Common myeloid progenitor, CD34-positive (primary cell): ENCODE measurements around the gene NUP85. TPM values are rescaled to one million over a fixed set of nuclear protein-coding genes. Genes with fewer than 3 reads are reported as not detected.
"Not testable (repeated sequence)": the region's sequence is repeated elsewhere in the genome, so short reads cannot be mapped to it uniquely, and the experiment has no call there.

Experiments used
- CTCF ChIA-PET: fragments of 350-600 bp; sonication (Branson Sonifier 250); formaldehyde crosslinking; loops from one replicate; lab custom pipeline; 2021; ENCODE audit warnings: antibody characterized with exemption; lab: Charles Lee
- POLR2A ChIA-PET: fragments of 350-600 bp; sonication (Branson Sonifier 250); formaldehyde crosslinking; loops from one replicate; lab custom pipeline; 2021; ENCODE audit warnings: antibody characterized with exemption; lab: Charles Lee
- DNase-seq, 3 donors: peaks; one replicate each; pipeline versions ENCODE4 v3.0.0 to v3.0.0-alpha.2; 2013
- H3K27ac ChIP-seq, 2 experiments: 1 replicate in 1 of 2; 2 replicates in 1 of 2; pipeline ENCODE4 v1.7.0; 2013; ENCODE audit warnings: inconsistent platforms in 2 of 2, low read length in 2 of 2, mild to moderate bottlenecking in 2 of 2, low read depth in 1 of 2, moderate library complexity in 1 of 2; ENCODE audit not compliant: severe bottlenecking in 2 of 2, insufficient read depth in 1 of 2, poor library complexity in 1 of 2
- H3K27me3 ChIP-seq, 5 experiments: replicated peaks in 2 of 5; 1 replicate in 3 of 5; 2 replicates in 2 of 5; pipeline versions ENCODE4 v1.6.1 to v1.7.0; 2013; ENCODE audit warnings: low read length in 4 of 5, mild to moderate bottlenecking in 2 of 5, moderate library complexity in 2 of 5, inconsistent platforms in 1 of 5; ENCODE audit not compliant: insufficient read depth in 5 of 5, control insufficient read depth in 4 of 5
- H3K36me3 ChIP-seq, 4 experiments: 1 replicate in 2 of 4; 2 replicates in 2 of 4; pipeline versions ENCODE4 v1.6.1 to v1.7.0; 2013; ENCODE audit warnings: low read length in 3 of 4, control low read depth in 1 of 4, mild to moderate bottlenecking in 1 of 4; ENCODE audit not compliant: control insufficient read depth in 4 of 4, insufficient read depth in 4 of 4
- H3K4me1 ChIP-seq, 4 experiments: 1 replicate in 3 of 4; 2 replicates in 1 of 4; pipeline versions ENCODE4 v1.6.1 to v1.7.1; 2013; ENCODE audit warnings: low read length in 3 of 4, mild to moderate bottlenecking in 3 of 4, control low read depth in 1 of 4, inconsistent platforms in 1 of 4, moderate library complexity in 1 of 4; ENCODE audit not compliant: control insufficient read depth in 4 of 4, insufficient read depth in 4 of 4; ENCODE audit errors: control extremely low read depth in 1 of 4
- H3K4me3 ChIP-seq, 7 experiments: 1 replicate in 4 of 7; 2 replicates in 3 of 7; pipeline versions ENCODE4 v1.5.1 to v1.7.0; 2013; ENCODE audit warnings: mild to moderate bottlenecking in 7 of 7, low read length in 6 of 7, moderate library complexity in 6 of 7, inconsistent platforms in 2 of 7, low read depth in 2 of 7, control low read depth in 1 of 7; ENCODE audit not compliant: insufficient read depth in 4 of 7, control insufficient read depth in 1 of 7; ENCODE audit errors: extremely low read depth in 1 of 7
- H3K9me3 ChIP-seq, 5 experiments: 1 replicate in 4 of 5; 2 replicates in 1 of 5; pipeline versions ENCODE4 v1.6.1 to v1.7.1; 2013; ENCODE audit warnings: low read length in 4 of 5, mild to moderate bottlenecking in 2 of 5, inconsistent platforms in 1 of 5, low read depth in 1 of 5, moderate library complexity in 1 of 5; ENCODE audit not compliant: control insufficient read depth in 4 of 5, insufficient read depth in 2 of 5; ENCODE audit errors: control extremely low read depth in 1 of 5
- WGBS: methylation state at CpG from one replicate; pipeline ENCODE4 v1.1.5; 2013; ENCODE audit not compliant: insufficient coverage; 5-methylcytosine and 5-hydroxymethylcytosine counted together
- polyA plus RNA-seq: library from polyadenylated mRNA; unstranded; fragments of 120-200 nt; gene quantifications from one replicate; pipeline ENCODE4 v1.2.1, GENCODE V29; 2013

NUP85 gene, protein sequence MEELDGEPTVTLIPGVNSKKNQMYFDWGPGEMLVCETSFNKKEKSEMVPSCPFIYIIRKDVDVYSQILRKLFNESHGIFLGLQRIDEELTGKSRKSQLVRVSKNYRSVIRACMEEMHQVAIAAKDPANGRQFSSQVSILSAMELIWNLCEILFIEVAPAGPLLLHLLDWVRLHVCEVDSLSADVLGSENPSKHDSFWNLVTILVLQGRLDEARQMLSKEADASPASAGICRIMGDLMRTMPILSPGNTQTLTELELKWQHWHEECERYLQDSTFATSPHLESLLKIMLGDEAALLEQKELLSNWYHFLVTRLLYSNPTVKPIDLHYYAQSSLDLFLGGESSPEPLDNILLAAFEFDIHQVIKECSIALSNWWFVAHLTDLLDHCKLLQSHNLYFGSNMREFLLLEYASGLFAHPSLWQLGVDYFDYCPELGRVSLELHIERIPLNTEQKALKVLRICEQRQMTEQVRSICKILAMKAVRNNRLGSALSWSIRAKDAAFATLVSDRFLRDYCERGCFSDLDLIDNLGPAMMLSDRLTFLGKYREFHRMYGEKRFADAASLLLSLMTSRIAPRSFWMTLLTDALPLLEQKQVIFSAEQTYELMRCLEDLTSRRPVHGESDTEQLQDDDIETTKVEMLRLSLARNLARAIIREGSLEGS
- polyA plus RNA-seq: 33.0 TPM

DNA sequence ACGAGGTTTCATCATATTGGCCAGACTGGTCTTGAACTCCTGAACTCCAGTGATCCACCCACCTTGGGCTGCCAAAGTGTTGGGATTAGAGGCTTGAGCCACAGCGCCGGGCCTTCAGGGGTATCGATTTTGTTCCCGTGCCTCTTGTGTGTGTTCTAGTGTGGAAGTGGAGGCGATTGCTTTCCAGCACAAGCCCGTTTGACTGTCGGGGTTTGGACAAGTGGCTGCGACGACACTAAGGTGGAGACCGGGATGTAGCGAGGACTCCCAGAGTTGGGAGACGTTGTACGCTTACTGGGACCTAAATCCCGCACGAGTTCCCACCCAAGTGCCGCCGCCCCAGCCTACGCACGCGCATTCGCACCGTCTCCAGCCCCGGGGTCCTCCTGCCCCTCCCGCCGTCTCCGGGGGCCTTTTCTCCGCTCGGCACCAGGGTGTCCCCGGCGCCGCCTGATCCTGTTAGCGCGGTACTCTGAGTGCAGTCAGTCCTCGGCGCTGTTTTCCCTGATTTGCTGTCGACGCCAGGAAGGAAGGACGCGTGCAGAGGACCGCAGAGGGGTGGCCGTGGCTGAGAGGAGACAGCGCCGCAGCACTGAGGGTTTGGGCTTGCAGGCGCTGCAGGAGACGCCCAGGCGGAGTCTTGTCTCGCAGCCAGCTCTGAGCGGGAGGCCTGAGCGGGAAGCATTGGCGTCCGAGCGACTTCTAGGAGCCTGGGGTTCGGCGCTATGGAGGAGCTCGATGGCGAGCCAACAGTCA lies at the start of gene NUP85:
Gene NUP85, plus strand, starts transcription at position 643 of the 756 bp plus-strand sequence. Its CDS starts 83 bp downstream, at position 726.
- H3K27me3 ChIP-seq: no peaks in the 10 kb centered on the region
- H3K4me3 ChIP-seq: peak within 1 kb of the TSS; percentile 85 to 99 (median 96)
- peaks cover 6 to 17% (median 17%) of the 10 kb centered on the region in 4 experiments for H3K4me1 ChIP-seq
- ChIA-PET CTCF (interaction anchor here (0.7 to 9.6 kb wide), 9 partner anchors 11 to 271 kb away, joined by 3 to 89 read pairs (median 3); partner anchors contain the start of genes ARMC7 and MIF4GD), POLR2A (interaction anchor here (0.6 to 1.2 kb wide), 3 partner anchors 10 to 923 kb away, joined by 3 to 4 read pairs (median 3); no protein-coding TSS in a partner anchor)
- H3K36me3 ChIP-seq: peaks cover 6 to 16% (median 10%) of the 10 kb centered on the region in 4 experiments
- WGBS: 0% methylated on average over 41 of the region's 57 CpGs
- peak within 1 kb of the TSS; percentile 97 to 99 for H3K27ac ChIP-seq
- peak; percentile 90 for DNase-seq
- H3K9me3 ChIP-seq: no peaks in the 10 kb centered on the region

DNA sequence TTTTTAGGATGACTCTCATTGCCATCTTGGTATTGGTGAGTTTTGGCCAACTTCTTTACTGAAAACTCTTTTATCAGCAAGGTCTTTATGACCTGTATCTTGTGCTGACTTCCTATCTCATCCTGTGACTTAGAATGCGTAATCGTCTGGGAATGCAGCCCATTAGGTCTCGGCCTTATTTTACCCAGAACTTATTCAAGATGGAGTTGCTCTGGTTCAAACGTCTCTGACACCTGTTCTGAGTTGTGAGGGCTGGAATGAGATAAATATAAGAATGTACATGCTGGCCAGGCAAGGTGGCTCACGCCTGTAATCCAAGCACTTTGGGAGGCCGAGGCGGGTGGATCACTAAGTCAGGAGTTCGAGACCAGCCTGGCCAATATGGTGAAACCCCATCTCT lies 47.0 kb upstream of the NUP85 start:
- CTCF ChIA-PET: interaction anchor here (1.1 to 1.4 kb wide), 2 partner anchors 13 to 44 kb away, joined by 3 to 6 read pairs; no protein-coding TSS in a partner anchor
- H3K9me3 ChIP-seq, H3K4me3 ChIP-seq, POLR2A ChIA-PET, H3K27ac ChIP-seq, H3K27me3 ChIP-seq, H3K36me3 ChIP-seq, DNase-seq: not testable (repeated sequence)
- whole genome bisulfite sequencing: 100% methylated on average over 7 of the region's 8 CpGs
- peaks cover 0 to 10% (median 9%) of the 10 kb centered on the region in 4 experiments for H3K4me1 ChIP-seq

DNA sequence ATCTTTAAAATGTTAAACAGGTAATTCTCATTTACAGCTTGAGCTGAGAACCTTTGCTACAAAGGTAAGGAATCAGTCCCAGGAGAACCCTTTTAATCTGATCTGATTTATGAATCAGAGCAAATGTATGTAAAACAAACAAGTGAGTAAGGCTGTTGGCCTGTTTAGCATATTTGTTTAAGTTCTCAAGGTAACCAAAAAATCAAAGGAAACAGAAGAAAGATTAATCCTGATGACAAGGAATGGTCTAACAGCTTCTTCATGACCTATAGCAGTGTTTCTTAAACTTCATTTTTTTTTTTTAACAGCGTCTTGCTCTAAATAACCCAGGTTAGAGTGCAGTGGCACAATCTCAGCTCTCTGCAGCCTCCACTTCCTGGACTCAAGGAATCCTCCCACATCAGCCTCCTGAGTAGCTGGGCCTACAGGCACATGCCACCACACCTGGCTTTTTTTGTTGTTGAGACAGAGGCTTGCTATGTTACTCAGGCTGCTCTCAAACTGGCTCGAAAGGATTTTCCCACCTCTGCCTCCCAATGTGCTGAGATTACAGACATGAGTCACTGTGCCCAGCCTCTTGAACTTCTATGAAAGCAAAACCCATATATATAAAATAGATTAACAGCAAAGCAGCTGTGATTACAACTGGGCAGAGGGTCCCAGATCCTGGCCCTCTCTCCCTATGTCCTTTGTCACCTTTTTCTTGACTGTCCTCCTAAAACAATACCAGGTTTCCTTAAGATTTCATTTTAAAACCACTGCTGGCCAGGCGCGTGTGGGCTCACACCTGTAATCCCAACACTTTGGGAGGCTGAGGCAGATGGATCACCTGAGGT lies 46.1 kb upstream of the NUP85 start:
- 97% methylated on average over 4 of the region's 4 CpGs for WGBS
- Histone ChIP-seq H3K36me3 (peaks cover 0 to 11% (median 4%) of the 10 kb centered on the region in 4 experiments), H3K4me1 (peaks cover 0 to 8% (median 6%) of the 10 kb centered on the region in 4 experiments), H3K27me3 (no peaks in the 10 kb centered on the region), H3K9me3 (no peaks in the 10 kb centered on the region), H3K4me3 (no peak overlapping the region), H3K27ac (no peak overlapping the region)
- no peak for DNase-seq
- ChIA-PET POLR2A (no interaction called here), CTCF (interaction anchor here (0.7 to 1.4 kb wide), 5 partner anchors 12 to 163 kb away, joined by 3 to 7 read pairs (median 3); no protein-coding TSS in a partner anchor)

DNA sequence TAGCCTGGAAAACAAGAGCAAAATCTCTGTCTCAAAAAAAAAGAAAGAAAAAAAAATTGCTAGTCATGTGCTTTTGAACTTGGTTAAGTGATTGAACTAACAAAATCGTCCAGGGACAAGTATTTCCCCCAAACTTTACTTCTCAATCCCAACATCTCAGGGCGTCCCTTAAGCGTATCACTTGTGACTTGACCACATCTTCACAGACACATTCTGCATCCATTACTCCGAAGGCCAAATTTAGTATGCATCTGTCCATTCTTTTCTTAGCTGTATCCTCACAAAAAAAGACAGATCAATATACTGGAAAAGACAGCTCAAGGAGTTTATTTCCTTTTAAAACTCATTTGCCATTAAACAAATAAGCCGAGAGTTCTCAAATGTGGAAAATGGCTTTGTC lies 45.3 kb upstream of the NUP85 start:
- Histone ChIP-seq H3K4me3 (no peak overlapping the region), H3K27ac (no peak overlapping the region), H3K27me3 (no peaks in the 10 kb centered on the region), H3K4me1 (peaks cover 0 to 2% (median 0%) of the 10 kb centered on the region in 4 experiments), H3K9me3 (no peaks in the 10 kb centered on the region), H3K36me3 (peaks cover 0 to 13% (median 6%) of the 10 kb centered on the region in 4 experiments)
- ChIA-PET POLR2A (no interaction called here), CTCF (interaction anchor here (0.9 to 1.4 kb wide), 2 partner anchors 12 to 36 kb away, joined by 4 to 7 read pairs; no protein-coding TSS in a partner anchor)
- 89% methylated on average over 3 of the region's 5 CpGs for WGBS
- no peak for DNase-seq

DNA sequence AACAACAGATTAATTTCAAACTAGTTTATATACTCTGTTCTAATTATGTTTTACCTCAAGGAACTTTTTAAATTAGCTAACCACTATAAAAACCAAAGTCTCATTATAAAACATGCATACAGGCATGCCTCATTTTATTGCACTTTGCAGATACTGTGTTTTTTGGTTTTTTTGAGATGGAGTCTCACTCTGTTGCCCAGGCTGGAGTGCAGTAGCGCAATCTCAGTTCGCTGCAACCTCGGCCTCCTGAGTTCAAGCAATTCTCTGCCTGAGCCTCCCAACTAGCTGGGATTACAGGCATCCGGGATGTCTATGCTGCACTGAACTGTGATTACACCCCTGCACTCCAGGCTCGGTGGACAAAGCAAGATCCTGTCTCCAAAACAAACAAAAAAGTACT lies 42.4 kb upstream of the NUP85 start:
- no peaks in the 10 kb centered on the region for H3K9me3 ChIP-seq
- CTCF ChIA-PET: interaction anchor here (0.6 to 1.0 kb wide), 3 partner anchors 15 to 51 kb away, joined by 3 read pairs; no protein-coding TSS in a partner anchor
- H3K4me1 ChIP-seq: no peaks in the 10 kb centered on the region
- WGBS: 100% methylated on average over 5 of the region's 5 CpGs
- POLR2A ChIA-PET: interaction anchor here (0.9 kb wide), 1 partner anchor 8 kb away, joined by 5 read pairs; the partner anchor contains the start of gene JPT1
- no peak overlapping the region for H3K4me3 ChIP-seq
- H3K27me3 ChIP-seq: no peaks in the 10 kb centered on the region
- no peak for DNase-seq
- peaks cover 0 to 34% (median 18%) of the 10 kb centered on the region in 4 experiments for H3K36me3 ChIP-seq
- H3K27ac ChIP-seq: no peak overlapping the region

DNA sequence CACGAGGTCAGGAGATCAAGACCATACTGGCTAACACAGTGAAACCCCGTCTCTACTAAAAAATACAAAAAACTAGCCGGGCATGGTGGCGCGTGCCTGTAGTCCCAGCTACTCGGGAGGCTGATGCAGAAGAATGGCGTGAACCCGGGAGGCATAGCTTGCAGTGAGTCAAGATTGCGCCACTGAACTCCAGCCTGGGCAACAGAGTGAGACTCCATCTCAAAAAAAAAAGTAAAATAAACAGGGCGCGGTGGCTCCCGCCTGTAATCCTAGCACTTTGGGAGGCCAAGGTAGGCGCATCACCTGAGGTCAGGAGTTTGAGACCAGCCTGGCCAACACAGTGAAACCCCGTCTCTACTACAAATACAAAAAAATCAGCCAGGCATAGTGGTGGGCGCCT lies 40.9 kb upstream of the NUP85 start:
- WGBS: 98% methylated on average over 12 of the region's 15 CpGs
- not testable (repeated sequence) for H3K4me3 ChIP-seq, H3K27me3 ChIP-seq, DNase-seq, H3K27ac ChIP-seq, H3K9me3 ChIP-seq, H3K4me1 ChIP-seq
- POLR2A ChIA-PET: interaction anchor here (0.6 kb wide), 1 partner anchor 51 kb away, joined by 3 read pairs; no protein-coding TSS in a partner anchor
- CTCF ChIA-PET: interaction anchor here (0.9 kb wide), 2 partner anchors 13 to 33 kb away, joined by 3 read pairs; partner anchors contain the start of gene NT5C
- H3K36me3 ChIP-seq: peaks cover 3 to 42% (median 20%) of the 10 kb centered on the region in 4 experiments
